ENCODE measurements around the gene RNF152. TPM values are rescaled to one million over a fixed set of nuclear protein-coding genes. Genes with fewer than 3 reads are reported as not detected.

Gene RNF152
- total RNA-seq, 4 donors from 2014 or later = 4.6 to 14.3 (median 7.7) TPM

DNA sequence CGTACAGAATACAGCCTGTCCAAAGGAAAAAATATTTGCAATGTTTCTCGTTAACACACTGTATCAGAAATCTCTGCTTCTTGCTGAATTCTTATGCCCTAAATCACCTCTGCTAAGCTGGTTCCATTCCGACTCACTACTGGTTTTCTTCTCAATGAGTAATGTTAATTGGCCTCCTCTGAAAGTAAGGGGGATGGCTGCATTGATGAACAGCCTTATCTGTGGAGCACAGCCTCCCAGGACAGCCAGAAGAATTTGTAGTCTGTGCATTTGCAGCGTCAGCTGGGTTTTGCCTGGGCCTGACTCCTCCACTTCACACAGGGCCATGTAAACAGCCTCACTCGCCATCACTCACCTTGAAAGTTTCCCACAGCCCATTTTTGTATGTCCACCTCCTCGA lies 127.7 kb downstream of the RNF152 start:
- no peaks in the 10 kb centered on the region for H3K36me3 ChIP-seq
- TF ChIP-seq POLR2A (IDR thresholded peaks at IDR 0.05; ENCODE audit: low read depth) (no peak), POLR2AphosphoS5 (IDR thresholded peaks at IDR 0.05) (no peak), EP300 (IDR thresholded peaks at IDR 0.05) (no peak)
- TF ChIP-seq, protein P1, sequence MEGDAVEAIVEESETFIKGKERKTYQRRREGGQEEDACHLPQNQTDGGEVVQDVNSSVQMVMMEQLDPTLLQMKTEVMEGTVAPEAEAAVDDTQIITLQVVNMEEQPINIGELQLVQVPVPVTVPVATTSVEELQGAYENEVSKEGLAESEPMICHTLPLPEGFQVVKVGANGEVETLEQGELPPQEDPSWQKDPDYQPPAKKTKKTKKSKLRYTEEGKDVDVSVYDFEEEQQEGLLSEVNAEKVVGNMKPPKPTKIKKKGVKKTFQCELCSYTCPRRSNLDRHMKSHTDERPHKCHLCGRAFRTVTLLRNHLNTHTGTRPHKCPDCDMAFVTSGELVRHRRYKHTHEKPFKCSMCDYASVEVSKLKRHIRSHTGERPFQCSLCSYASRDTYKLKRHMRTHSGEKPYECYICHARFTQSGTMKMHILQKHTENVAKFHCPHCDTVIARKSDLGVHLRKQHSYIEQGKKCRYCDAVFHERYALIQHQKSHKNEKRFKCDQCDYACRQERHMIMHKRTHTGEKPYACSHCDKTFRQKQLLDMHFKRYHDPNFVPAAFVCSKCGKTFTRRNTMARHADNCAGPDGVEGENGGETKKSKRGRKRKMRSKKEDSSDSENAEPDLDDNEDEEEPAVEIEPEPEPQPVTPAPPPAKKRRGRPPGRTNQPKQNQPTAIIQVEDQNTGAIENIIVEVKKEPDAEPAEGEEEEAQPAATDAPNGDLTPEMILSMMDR (IDR thresholded peaks at IDR 0.05) = no peak
- H3K9me3 ChIP-seq = no peaks in the 10 kb centered on the region
- intact Hi-C loops (cut with DNase I) = no loop called here
- no peak overlapping the region for H3K27ac ChIP-seq (replicated peaks in 1 of 4)
- WGBS = 62% methylated on average over 6 of the region's 6 CpGs
- H3K27me3 ChIP-seq = no peaks in the 10 kb centered on the region
- H3K4me3 ChIP-seq = no peak overlapping the region
- H3K4me1 ChIP-seq = no peaks in the 10 kb centered on the region
- no peak for DNase-seq (ENCODE audit: extremely low spot score)

DNA sequence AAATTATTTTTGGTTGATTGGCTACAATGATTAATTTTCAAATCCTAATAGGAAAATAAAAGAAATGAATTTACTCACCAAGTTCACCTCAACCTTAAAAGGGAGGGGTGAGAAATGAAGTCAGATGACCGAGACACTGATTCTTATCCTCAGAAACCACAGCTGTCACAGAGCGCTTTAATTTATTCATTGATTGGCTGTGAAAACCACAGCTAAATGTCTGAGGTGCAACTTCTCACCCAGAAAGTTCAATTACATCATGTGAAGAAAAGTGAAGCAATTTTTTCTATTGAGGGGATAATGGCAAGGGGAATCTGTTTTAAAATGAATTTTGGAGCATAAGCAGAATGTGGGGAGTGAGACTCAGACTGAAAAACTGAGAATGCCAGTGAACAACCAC lies 128.4 kb downstream of the RNF152 start:
- Histone ChIP-seq H3K36me3 (no peaks in the 10 kb centered on the region), H3K4me1 (no peaks in the 10 kb centered on the region), H3K4me3 (no peak overlapping the region), H3K27me3 (no peaks in the 10 kb centered on the region), H3K27ac (replicated peaks in 1 of 4) (no peak overlapping the region), H3K9me3 (no peaks in the 10 kb centered on the region)
- WGBS = 82% methylated on average over 2 of the region's 2 CpGs
- intact Hi-C loops (cut with DNase I) = no loop called here
- DNase-seq (ENCODE audit: extremely low spot score) = no peak
- no peak for TF ChIP-seq POLR2AphosphoS5 (IDR thresholded peaks at IDR 0.05)

DNA sequence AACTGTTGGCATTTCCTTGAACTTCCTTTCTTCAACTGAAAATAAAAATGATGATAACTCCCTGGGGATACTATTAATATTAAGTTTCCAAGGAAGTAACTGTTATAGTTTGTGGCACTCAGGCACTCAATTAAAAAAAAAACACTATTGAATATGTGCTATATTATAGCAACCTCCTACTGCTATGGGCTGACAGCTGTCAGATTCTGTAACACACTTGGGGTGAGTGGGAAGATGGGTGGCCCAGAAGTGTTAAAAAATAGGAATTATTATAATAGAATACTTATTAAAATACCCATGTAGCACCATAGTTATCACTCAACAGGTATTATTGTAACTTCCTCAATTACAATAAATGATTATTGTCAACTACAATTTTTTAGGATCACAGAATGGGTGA lies 130.9 kb downstream of the RNF152 start:
- Histone ChIP-seq H3K4me3 (no peak overlapping the region), H3K27me3 (no peaks in the 10 kb centered on the region), H3K36me3 (no peaks in the 10 kb centered on the region), H3K9me3 (no peaks in the 10 kb centered on the region), H3K27ac (replicated peaks in 1 of 4) (no peak overlapping the region), H3K4me1 (no peaks in the 10 kb centered on the region)
- DNase-seq (ENCODE audit: extremely low spot score) = no peak
- intact Hi-C loops (cut with DNase I) = no loop called here
- TF ChIP-seq POLR2A (IDR thresholded peaks at IDR 0.05; ENCODE audit: low read depth) (no peak), EP300 (IDR thresholded peaks at IDR 0.05) (no peak), POLR2AphosphoS5 (IDR thresholded peaks at IDR 0.05) (no peak)
- TF ChIP-seq, protein P1 (IDR thresholded peaks at IDR 0.05) = no peak
